Fibroblast of lung (primary cell): ENCODE data around the gene RBM12. TPM values are rescaled to one million over a fixed set of nuclear protein-coding genes. Genes with fewer than 3 reads are reported as not detected.

Experiments
- DNase-seq, 2 donors: peaks; one replicate each; pipeline versions ENCODE4 v3.0.0 to v3.0.0-alpha.2; 2010; ENCODE audit warnings: low read depth in 2 of 2
- H2AFZ ChIP-seq: 2 replicates; pipeline ENCODE4 v1.5.1; 2012; ENCODE audit warnings: low read length, control low read depth, inconsistent platforms
- H3K27ac ChIP-seq: 2 replicates; pipeline ENCODE4 v1.5.1; 2011; ENCODE audit warnings: low read length, control low read depth; ENCODE audit not compliant: insufficient read depth
- H3K27me3 ChIP-seq: 2 replicates; pipeline ENCODE4 v1.5.1; 2011; ENCODE audit warnings: mild to moderate bottlenecking, low read length; ENCODE audit not compliant: control insufficient read depth, insufficient read depth
- H3K36me3 ChIP-seq: 2 replicates; pipeline ENCODE4 v1.5.1; 2011; ENCODE audit warnings: low read length; ENCODE audit not compliant: control insufficient read depth, insufficient read depth
- H3K4me1 ChIP-seq: 2 replicates; pipeline ENCODE4 v1.5.1; 2011; ENCODE audit warnings: low read length; ENCODE audit not compliant: control insufficient read depth, insufficient read depth; ENCODE audit errors: extremely low read depth
- H3K4me2 ChIP-seq: 2 replicates; pipeline ENCODE4 v1.5.1; 2011; ENCODE audit warnings: low read length, control low read depth; ENCODE audit not compliant: insufficient read depth; ENCODE audit errors: extremely low read depth
- H3K4me3 ChIP-seq, 4 experiments: fragments of 200-600 bp in 1 of 4; sonication (generic) in 1 of 4; replicated peaks in 1 of 4; 2 replicates each; pipeline ENCODE4 v1.5.1; 2011 to 2016; ENCODE audit warnings: low read length in 4 of 4, low read depth in 3 of 4, mild to moderate bottlenecking in 3 of 4, control low read depth in 2 of 4, inconsistent platforms in 1 of 4, mixed read lengths in 1 of 4; ENCODE audit not compliant: insufficient read depth in 1 of 4; ENCODE audit errors: control extremely low read depth in 1 of 4
- H3K79me2 ChIP-seq: 2 replicates; pipeline ENCODE4 v1.5.1; 2012; ENCODE audit warnings: mild to moderate bottlenecking, low read length, inconsistent platforms; ENCODE audit not compliant: control insufficient read depth, insufficient read depth
- H3K9ac ChIP-seq: 2 replicates; pipeline ENCODE4 v1.5.1; 2011; ENCODE audit warnings: mild to moderate bottlenecking, low read length, control low read depth; ENCODE audit not compliant: insufficient read depth
- H3K9me3 ChIP-seq: 2 replicates; pipeline ENCODE4 v1.5.1; 2012; ENCODE audit warnings: low read depth, low read length; ENCODE audit not compliant: control insufficient read depth, insufficient read depth
- H4K20me1 ChIP-seq: 2 replicates; pipeline ENCODE4 v1.5.1; 2011; ENCODE audit warnings: low read length; ENCODE audit not compliant: control insufficient read depth, insufficient read depth; ENCODE audit errors: extremely low read depth
- EZH2 ChIP-seq: IDR thresholded peaks from 2 replicates; pipeline ENCODE4 v1.5.1; 2012; ENCODE audit warnings: low read length, control low read depth, mild to moderate bottlenecking; ENCODE audit errors: missing control alignments
- polyA plus RNA-seq, 2 donors: library from polyadenylated mRNA; depleted of rRNA in 1 of 2; stranded (reverse) in 1 of 2; unstranded in 1 of 2; fragments of >200 nt; gene quantifications; 2 replicates each; pipeline ENCODE4 v1.2.1, GENCODE V29; 2011 to 2012; ENCODE audit warnings: missing spikeins in 1 of 2
- total RNA-seq: library from RNA; depleted of rRNA; stranded (reverse); fragments of >200 nt; gene quantifications from 2 replicates; pipeline ENCODE4 v1.2.1, GENCODE V29; 2014
- TF ChIP-seq, protein P1 (sequence below), 2 donors: IDR thresholded peaks in 1 of 2; conservative IDR thresholded peaks in 1 of 2; 1 replicate in 1 of 2; 2 replicates in 1 of 2; pipeline ENCODE4 v1.5.1; 2011 to 2012; ENCODE audit warnings: low read length in 2 of 2, control low read depth in 1 of 2, inconsistent platforms in 1 of 2, low read depth in 1 of 2, mild to moderate bottlenecking in 1 of 2

Gene RBM12
- total and polyA plus RNA-seq, 2 donors (not counting 1 experiment from before 2014, with no cell fraction given) = 29.9 to 109 TPM

GRCh38 chr20:35627121-35627520, 37.6 kb downstream of the RBM12 start:
- Histone ChIP-seq H3K27me3 (no peaks in the 10 kb centered on the region), H2AFZ (no peak overlapping the region), H3K4me3 (no peak overlapping the region), H3K9ac (no peak overlapping the region), H3K9me3 (no peaks in the 10 kb centered on the region), H4K20me1 (no peaks in the 10 kb centered on the region), H3K36me3 (peaks cover 15% of the 10 kb centered on the region), H3K4me1 (no peaks in the 10 kb centered on the region), H3K4me2 (no peak overlapping the region), H3K79me2 (no peaks in the 10 kb centered on the region), H3K27ac (no peak overlapping the region)
- TF ChIP-seq EZH2 = no peak
- TF ChIP-seq, protein P1, sequence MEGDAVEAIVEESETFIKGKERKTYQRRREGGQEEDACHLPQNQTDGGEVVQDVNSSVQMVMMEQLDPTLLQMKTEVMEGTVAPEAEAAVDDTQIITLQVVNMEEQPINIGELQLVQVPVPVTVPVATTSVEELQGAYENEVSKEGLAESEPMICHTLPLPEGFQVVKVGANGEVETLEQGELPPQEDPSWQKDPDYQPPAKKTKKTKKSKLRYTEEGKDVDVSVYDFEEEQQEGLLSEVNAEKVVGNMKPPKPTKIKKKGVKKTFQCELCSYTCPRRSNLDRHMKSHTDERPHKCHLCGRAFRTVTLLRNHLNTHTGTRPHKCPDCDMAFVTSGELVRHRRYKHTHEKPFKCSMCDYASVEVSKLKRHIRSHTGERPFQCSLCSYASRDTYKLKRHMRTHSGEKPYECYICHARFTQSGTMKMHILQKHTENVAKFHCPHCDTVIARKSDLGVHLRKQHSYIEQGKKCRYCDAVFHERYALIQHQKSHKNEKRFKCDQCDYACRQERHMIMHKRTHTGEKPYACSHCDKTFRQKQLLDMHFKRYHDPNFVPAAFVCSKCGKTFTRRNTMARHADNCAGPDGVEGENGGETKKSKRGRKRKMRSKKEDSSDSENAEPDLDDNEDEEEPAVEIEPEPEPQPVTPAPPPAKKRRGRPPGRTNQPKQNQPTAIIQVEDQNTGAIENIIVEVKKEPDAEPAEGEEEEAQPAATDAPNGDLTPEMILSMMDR (conservative IDR thresholded peaks at IDR 0.05 in 1 of 2, IDR thresholded peaks at IDR 0.05 in 1 of 2; ENCODE audit: low read depth in 1 of 2, low read length in 2 of 2) = no peak
- DNase-seq = no peak

DNA sequence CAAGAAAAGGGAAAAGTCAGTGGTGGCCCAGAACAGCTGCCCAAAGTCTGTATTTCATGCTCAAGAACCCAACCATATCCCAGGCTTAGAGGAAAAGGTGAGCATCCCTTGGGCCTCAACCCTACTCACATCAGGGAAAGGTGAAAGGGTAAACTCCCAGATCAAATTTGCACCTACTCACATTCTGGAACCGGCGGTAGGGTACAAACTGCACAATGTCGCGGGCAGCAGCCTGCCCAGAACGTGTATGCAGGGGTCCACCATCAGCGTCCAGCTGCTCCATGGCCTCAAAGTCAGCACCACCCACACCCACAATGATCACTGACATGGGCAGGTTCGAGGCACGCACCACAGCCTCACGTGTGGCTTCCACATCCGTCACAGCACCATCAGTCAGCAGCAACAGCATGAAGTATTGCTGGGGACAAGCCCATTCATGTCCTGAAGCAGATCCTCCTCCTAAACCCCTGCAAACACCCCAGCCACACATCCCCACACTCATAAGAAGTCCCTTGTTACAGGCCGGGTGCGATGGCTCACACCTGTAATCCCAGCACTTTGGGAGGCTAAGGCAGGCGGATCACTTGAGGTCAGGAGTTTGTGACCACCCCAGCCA, 38.2 kb downstream of the RBM12 start:
- no peak overlapping the region for H3K9ac ChIP-seq
- no peaks in the 10 kb centered on the region for H4K20me1 ChIP-seq
- no peak overlapping the region for H3K4me3 ChIP-seq
- H3K27me3 ChIP-seq = no peaks in the 10 kb centered on the region
- H2AFZ ChIP-seq = no peak overlapping the region
- H3K9me3 ChIP-seq = no peaks in the 10 kb centered on the region
- H3K4me1 ChIP-seq = no peaks in the 10 kb centered on the region
- no peak for TF ChIP-seq EZH2
- TF ChIP-seq, protein P1 (conservative IDR thresholded peaks at IDR 0.05 in 1 of 2, IDR thresholded peaks at IDR 0.05 in 1 of 2; ENCODE audit: low read depth in 1 of 2, low read length in 2 of 2) = no peak
- peaks cover 16% of the 10 kb centered on the region for H3K36me3 ChIP-seq
- no peaks in the 10 kb centered on the region for H3K79me2 ChIP-seq
- no peak overlapping the region for H3K4me2 ChIP-seq
- no peak overlapping the region for H3K27ac ChIP-seq
- no peak for DNase-seq

- no peak overlapping the region for H3K4me3 ChIP-seq
- H3K79me2 ChIP-seq = no peaks in the 10 kb centered on the region
- no peak overlapping the region for H2AFZ ChIP-seq
- H3K27me3 ChIP-seq = no peaks in the 10 kb centered on the region
- no peaks in the 10 kb centered on the region for H3K4me1 ChIP-seq
- H3K36me3 ChIP-seq = peaks cover 16% of the 10 kb centered on the region
- no peaks in the 10 kb centered on the region for H4K20me1 ChIP-seq
- no peak for DNase-seq
- H3K4me2 ChIP-seq = no peak overlapping the region
- H3K27ac ChIP-seq = no peak overlapping the region
- H3K9ac ChIP-seq = no peak overlapping the region
- no peak for TF ChIP-seq EZH2
- TF ChIP-seq, protein P1 (conservative IDR thresholded peaks at IDR 0.05 in 1 of 2, IDR thresholded peaks at IDR 0.05 in 1 of 2; ENCODE audit: low read depth in 1 of 2, low read length in 2 of 2) = no peak
- no peaks in the 10 kb centered on the region for H3K9me3 ChIP-seq
Observed at GRCh38 chr20:35625584-35626385, 38.9 kb downstream of the RBM12 start.
